GM20000 (cell line): ENCODE data around the gene MPPED1.

Experiments used
- DNase-seq: peaks from one replicate; pipeline ENCODE4 v3.0.0; 2012; ENCODE audit warnings: low spot score
- TF ChIP-seq, protein P1 (sequence below): IDR thresholded peaks from 2 replicates; pipeline ENCODE4 v1.5.1; 2012; ENCODE audit warnings: mild to moderate bottlenecking, control low read depth; ENCODE audit errors: extremely low read depth, missing control alignments

Gene MPPED1

DNA sequence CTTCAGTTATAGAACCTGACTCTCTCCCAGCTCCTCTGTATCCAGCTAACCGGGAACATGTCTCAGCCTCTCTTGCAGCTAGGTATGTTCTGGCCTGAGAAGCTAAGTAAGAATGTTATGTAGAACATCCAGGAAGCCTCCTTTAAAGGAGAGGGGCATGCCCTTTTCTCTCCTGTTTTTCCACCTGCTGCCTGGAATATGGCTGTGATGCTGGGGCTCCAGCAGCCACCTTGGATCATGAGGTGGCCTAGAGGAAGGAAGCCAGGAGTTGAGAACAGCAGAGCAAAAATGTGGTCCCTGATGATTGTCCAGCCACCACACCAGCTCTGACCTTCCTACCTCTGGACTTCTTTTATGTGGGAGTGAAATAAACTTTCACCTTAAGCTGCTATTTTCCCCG is 117.6 kb downstream of the MPPED1 start:
- no peak for DNase-seq
- TF ChIP-seq, protein P1, sequence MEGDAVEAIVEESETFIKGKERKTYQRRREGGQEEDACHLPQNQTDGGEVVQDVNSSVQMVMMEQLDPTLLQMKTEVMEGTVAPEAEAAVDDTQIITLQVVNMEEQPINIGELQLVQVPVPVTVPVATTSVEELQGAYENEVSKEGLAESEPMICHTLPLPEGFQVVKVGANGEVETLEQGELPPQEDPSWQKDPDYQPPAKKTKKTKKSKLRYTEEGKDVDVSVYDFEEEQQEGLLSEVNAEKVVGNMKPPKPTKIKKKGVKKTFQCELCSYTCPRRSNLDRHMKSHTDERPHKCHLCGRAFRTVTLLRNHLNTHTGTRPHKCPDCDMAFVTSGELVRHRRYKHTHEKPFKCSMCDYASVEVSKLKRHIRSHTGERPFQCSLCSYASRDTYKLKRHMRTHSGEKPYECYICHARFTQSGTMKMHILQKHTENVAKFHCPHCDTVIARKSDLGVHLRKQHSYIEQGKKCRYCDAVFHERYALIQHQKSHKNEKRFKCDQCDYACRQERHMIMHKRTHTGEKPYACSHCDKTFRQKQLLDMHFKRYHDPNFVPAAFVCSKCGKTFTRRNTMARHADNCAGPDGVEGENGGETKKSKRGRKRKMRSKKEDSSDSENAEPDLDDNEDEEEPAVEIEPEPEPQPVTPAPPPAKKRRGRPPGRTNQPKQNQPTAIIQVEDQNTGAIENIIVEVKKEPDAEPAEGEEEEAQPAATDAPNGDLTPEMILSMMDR = no peak

DNA sequence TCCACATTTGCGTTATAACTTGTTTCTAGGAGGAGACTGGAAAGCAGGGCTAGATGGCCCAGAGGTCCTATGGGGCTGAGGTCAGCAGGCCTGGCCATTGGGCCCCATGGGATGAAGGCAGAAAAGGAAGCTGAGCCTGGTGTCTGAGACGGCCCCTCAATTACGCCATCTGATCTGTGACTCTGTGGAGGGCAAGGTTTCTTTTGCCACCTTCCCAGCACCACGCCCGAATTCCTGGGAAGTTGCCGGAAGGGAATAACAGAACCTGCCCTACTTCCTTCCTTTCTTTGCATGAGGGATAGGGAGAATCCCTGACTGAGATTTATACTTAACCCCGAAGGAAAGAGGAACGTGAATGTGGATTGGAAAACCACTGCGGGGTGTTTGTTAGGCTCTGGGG is 118.1 kb downstream of the MPPED1 start:
- TF ChIP-seq, protein P1 = no peak
- DNase-seq = no peak

DNA sequence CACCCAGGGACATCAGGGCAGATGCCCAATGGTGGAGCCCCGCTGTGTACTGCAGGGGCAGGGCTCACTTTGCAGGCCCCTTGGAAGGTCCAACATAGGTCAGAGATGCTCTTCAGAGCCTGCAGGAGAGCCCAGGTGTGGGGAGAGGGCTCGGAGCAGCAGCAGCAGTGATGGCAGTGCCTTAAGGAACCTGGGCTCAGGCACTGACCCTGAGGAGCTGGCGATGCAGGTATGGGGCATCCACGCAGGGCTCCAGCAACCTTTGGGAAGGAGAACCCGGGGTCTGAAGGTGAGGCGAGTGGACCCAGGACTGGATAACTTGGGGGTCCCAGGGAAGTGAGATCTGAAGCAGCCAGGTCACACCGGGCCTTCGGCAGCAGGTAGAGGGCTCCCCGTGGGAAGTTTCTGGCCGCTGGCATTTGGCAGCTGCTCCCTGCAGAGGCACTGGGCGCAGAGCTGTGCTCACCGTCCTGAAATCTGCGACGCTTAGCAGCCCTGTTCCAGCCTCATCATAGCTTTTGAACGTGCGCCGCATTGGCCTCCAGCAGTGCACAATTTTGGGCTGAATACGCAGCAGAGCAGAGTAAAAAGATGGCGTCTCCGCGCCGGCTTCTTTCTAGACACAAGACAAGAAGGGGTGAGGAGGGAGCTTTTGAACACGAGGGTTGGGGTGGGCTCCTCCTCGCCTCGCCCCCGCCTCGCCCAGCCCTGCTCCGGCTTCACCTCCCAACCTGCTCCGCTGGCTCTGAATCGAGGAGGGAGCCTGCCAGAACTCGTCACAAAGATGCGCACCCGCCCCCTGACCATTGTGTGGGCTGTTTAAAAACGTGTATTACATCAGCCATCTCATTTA is 118.8 kb downstream of the MPPED1 start:
- TF ChIP-seq, protein P1 = no peak
- DNase-seq = no peak

DNA sequence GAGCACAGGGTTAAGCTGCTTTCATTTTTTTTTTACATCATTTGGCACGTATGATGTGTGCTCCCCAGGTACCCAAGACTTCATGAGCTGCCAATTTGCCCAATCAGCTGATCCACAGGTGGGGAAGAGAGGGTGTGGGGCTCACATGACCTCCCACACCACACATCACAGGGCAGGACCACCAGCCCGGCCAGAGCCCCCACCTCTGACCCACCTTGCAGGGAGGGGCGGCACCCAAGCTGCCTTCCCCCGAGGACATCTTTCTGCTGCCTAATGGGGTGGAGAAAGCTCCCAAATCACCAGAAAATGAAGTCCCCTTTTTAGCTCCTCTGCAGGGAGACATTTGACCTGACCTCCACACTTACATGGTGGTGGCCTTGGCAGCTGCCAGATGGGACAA is 119.8 kb downstream of the MPPED1 start:
- TF ChIP-seq, protein P1 = no peak
- DNase-seq = no peak

DNA sequence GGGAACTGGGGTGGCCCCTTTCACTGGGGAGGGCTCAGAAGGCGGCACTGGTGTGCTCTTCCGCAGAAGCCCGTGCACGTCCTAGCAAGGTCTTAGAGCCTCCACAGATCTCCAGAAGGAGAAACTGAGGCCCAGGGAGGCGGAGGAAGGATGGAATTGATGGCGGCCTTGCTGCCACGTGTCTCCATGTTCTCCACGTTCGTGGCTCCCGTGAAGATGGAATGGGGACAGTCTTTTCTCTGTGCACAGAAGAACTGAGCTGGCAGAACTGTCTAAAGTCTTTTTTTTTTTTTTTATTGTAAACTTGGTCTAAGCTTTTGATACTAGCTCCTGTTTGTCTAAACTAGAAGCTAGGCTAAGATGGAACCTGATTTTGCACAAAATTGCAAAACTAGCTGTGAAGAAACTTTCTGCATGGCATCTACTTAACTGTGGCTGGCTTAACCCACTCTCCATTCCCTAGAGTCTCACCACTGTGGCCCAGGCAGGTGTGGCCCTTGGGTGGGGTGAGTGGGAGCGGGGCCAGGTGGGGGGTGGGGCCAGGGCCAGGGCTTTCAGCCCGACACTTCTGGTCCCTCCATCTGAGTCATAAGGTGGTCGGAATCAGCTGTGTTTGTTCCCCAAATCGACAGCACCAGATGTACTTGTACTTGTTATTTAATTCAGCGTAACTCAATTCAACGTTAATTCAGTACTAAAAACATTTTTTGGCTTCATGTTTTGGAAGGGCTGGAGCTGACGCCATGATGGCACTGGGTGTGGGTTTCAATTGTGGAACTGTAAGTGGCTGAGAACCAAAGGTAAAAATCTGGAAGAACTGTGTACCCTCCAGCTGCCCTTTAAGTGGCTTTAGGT is 120.7 kb downstream of the MPPED1 start:
- DNase-seq = no peak
- TF ChIP-seq, protein P1 = no peak

DNA sequence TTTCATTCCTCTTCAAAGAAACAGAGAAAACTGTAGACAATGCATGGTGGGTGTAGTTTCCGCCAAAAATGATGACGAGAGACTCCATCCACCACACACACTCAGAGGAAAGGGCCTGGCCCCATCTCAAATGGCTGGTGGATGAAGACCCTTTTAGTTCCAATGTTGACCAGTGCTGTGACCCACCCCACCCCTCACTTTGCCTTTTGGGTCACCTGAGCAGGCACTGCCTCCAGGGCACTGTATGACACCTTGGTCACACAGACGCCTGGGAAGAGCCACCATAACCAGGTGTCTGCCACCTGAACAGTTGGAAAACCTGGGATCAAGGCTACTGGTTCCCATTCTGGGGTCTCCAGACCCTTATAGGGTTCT is 121.3 kb downstream of the MPPED1 start:
- no peak for DNase-seq

More for the DNA sequence above, 121.3 kb downstream of the MPPED1 start:
- TF ChIP-seq, protein P1 = no peak
